Activated gamma-delta T cell treated with Interleukin-2 at 50 U/mL for 16 hours (primary cell): Measurements from ENCODE around the gene PSMD14.

Source experiments
- DNase-seq: peaks from one replicate; pipeline ENCODE4 v3.0.0-alpha.2; 2020

Gene PSMD14

GRCh38 chr2:161420406-161421074, 112.3 kb downstream of the PSMD14 start:
- DNase-seq = no peak

- no peak for DNase-seq
Measured at GRCh38 chr2:161421686-161422085, 113.5 kb downstream of the PSMD14 start.

GRCh38 chr2:161422816-161423403, 114.7 kb downstream of the PSMD14 start:
- DNase-seq = no peak

- no peak for DNase-seq
Measured at GRCh38 chr2:161423421-161424393, 115.5 kb downstream of the PSMD14 start.

GRCh38 chr2:161424394-161424769, 116.2 kb downstream of the PSMD14 start:
- no peak for DNase-seq

GRCh38 chr2:161424891-161425727, 116.9 kb downstream of the PSMD14 start:
- DNase-seq = no peak

- no peak for DNase-seq
Measured at GRCh38 chr2:161425728-161426454, 117.7 kb downstream of the PSMD14 start.

- DNase-seq = no peak
Measured at GRCh38 chr2:161426455-161426921, 118.3 kb downstream of the PSMD14 start.

- no peak for DNase-seq
Measured at GRCh38 chr2:161426922-161427663, 118.9 kb downstream of the PSMD14 start.

- DNase-seq = no peak
Measured at GRCh38 chr2:161427664-161428587, 119.7 kb downstream of the PSMD14 start.

GRCh38 chr2:161430386-161430785, 122.2 kb downstream of the PSMD14 start:
- DNase-seq = no peak

- DNase-seq = no peak
Measured at GRCh38 chr2:161432107-161432506, 123.9 kb downstream of the PSMD14 start.

GRCh38 chr2:161434118-161434517, 125.9 kb downstream of the PSMD14 start:
- no peak for DNase-seq

- no peak for DNase-seq
Measured at GRCh38 chr2:161436411-161436810, 128.2 kb downstream of the PSMD14 start.

GRCh38 chr2:161438598-161438997, 130.4 kb downstream of the PSMD14 start:
- no peak for DNase-seq

- DNase-seq = no peak
Measured at GRCh38 chr2:161445097-161445496, 136.9 kb downstream of the PSMD14 start.

- no peak for DNase-seq
Measured at GRCh38 chr2:161448431-161448830, 140.2 kb downstream of the PSMD14 start.
